GM21723 (cell line): ENCODE results near the gene SBF2.
"Not testable (repeated sequence)": the region's sequence is repeated elsewhere in the genome, so short reads cannot be mapped to it uniquely, and the experiment has no call there.

ENCODE experiments used
- ATAC-seq: cut with Tn5 transposase; IDR thresholded peaks from one replicate; pipeline ENCODE4 v1.9.1; 2021; ENCODE audit warnings: mild to moderate bottlenecking, moderate library complexity; ENCODE audit not compliant: unreplicated experiment

The SBF2 gene

DNA sequence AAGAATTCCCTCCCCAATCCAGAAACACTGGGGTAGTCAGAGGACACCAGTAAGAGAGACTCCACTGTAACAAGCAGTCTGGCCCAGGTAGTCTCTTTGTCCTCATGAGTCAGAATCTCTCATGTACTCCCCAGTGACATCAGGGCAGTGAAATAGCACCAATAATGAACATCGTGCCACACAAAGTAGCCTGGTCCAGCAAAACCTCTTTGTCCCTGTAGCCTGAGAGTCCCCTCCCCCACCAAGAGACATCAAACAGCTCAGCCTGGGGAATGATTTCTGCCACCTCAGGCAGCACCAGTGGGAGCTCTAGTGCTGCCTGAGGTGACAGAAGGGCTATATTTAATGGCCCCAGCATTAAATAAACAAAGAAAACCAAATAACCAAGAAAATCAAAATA is 88.1 kb downstream of the SBF2 start:
- no peak for ATAC-seq

DNA sequence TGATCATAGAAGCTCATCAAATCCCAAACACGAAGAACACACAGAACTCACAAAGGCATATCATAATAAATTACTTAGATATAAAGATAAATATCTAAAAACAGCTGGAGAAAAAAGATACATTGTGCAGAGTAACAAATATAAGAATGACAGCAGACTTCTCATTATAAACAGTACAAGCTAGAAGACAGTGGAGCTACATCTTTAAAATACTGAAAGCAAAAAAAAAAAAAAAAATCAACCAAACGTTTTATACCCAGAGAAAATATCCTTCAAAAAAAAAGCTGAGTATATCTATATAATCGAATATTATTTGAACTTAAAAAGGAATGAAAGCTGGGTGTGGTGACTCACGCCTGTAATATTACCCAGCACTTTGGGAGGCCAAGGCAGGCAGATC is 90.0 kb downstream of the SBF2 start:
- ATAC-seq = no peak

DNA sequence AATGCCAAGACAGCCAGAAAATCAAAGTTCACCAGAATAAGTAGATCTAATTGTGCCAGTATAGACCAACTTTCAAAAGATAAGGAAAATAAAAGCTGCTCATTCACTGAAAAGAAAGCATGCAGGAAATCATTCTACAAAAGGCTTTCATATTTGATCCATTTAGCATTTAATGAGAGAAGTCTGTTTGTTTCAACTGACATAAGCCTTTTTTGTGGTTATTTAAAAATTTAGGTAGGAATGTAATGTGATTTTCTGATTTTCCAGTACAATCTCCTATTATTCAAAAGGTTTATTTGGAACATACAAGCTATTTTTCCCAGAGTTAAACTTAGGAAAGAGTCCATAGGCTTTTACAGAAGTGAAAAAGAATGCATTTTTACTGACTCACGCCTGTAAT is 92.7 kb downstream of the SBF2 start:
- ATAC-seq = no peak

DNA sequence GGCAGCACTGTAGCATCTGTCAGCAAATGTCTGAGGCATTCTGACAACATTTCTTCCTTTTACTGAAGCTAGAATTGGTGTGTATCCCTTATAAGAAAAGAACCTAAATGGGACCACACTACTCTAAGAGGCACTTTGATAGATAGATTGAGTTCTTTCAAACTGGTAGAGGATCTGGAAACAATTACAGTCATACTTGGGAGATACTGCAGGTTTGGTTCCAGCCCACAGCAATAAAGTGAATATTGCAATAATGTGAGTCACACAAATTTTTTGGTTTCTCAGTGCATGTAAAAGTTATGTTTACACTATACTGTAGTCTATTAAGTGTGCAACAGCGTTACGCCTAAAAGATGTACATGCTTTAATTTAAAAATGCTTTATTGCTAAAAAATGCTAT is 96.9 kb downstream of the SBF2 start:
- no peak for ATAC-seq

GRCh38 chr11:10192036-10192435 is 102.0 kb downstream of the SBF2 start:
- no peak for ATAC-seq

GRCh38 chr11:10181811-10182210 is 112.2 kb downstream of the SBF2 start:
- no peak for ATAC-seq

DNA sequence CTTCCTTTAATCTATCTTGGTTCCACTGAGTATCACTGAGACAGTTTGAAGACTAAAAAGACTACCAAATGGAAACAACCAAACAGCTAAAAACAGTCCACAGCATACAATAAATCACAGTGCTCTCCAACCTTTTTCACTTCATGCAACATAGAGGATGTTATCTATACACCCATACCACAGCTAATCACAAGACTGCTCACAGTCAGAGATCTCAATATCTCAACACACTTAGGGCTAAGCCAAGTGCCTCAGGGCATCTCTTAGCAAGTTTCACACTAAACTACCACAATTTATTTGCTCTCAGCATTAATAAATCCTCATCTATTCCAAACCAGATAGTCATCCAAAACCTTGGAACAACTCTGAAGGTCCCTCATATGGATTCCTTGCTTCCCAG is 129.4 kb downstream of the SBF2 start:
- no peak for ATAC-seq

DNA sequence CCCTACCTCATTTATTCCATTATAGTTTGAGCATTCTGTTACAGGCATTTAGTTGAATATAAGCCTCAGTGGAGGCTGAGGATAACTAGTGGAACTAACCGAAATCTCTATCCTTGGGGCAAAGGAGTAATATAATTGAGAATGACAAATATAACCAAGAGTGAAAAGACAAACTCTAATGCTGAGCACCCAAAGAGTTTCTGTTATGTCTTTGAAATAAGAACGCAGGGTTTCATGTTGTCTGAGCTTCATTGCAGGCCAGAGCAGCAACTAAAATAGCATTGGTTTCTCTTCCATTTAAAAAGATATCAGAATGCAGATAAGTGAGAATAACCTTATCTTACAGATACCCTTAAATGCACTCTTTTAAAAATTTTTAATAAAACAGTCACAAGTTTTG is 131.8 kb downstream of the SBF2 start:
- ATAC-seq = no peak

- ATAC-seq = no peak
These were observed 133.7 kb downstream of the SBF2 start for GRCh38 chr11:10160350-10160749.

- no peak for ATAC-seq
These were observed 135.6 kb downstream of the SBF2 start for GRCh38 chr11:10158461-10158860.

- ATAC-seq = no peak
These were observed 138.1 kb downstream of the SBF2 start for GRCh38 chr11:10155793-10156490.

- no peak for ATAC-seq
These were observed 143.2 kb downstream of the SBF2 start for GRCh38 chr11:10150800-10151199.

- no peak for ATAC-seq
These were observed 144.5 kb downstream of the SBF2 start for GRCh38 chr11:10149553-10149952.

GRCh38 chr11:10147195-10147594 is 146.8 kb downstream of the SBF2 start:
- no peak for ATAC-seq

- ATAC-seq = no peak
These were observed 149.1 kb downstream of the SBF2 start for GRCh38 chr11:10144954-10145353.

- ATAC-seq = no peak
These were observed 154.4 kb downstream of the SBF2 start for GRCh38 chr11:10139656-10140055.

- ATAC-seq = no peak
These were observed 154.9 kb downstream of the SBF2 start for GRCh38 chr11:10139143-10139542.

DNA sequence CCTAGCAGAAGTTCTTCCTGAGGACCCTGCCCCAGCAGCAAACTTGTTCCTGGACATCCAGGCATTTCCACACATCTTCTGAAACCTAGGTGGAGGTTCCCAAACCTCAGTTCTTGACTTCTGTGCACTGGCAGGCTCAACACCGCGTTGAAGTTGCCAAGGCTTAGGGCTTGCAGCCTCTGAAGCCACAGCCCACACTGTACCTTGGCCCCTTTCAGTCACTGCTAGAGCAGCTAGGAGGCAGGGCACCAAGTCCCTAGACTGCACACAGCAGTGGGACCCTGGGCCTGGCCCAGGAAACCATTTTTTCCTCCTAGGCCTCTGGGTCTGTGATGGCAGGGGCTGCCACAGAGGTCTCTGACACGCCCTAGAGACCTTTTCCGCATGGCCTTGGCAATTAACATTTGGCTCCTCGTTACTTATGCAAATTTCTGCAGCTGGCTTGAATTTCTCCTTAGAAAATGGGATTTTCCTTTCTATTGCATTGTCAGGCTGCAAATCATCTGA is 159.0 kb downstream of the SBF2 start:
- no peak for ATAC-seq

GRCh38 chr11:10134226-10134625 is 159.8 kb downstream of the SBF2 start:
- ATAC-seq = not testable (repeated sequence)

- not testable (repeated sequence) for ATAC-seq
These were observed 160.8 kb downstream of the SBF2 start for GRCh38 chr11:10133251-10133650.

DNA sequence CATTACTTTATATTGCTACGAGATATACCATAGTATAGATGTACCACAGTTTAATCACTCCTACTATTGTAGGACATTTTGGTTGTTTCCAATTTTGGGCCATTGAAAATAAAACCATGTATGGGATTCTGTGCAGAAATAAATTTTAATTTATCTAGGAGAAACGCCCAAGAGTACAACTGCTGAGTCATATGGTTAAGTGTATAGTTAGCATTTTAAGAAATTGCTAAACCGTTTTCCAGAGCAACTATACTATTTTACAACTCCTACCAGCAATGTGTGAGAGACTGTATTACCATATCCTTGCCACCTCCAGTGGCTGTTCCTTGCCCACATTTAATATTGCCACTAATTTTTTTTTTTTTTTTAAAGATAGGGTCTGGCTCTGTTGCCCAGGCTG is 163.1 kb downstream of the SBF2 start:
- no peak for ATAC-seq

DNA sequence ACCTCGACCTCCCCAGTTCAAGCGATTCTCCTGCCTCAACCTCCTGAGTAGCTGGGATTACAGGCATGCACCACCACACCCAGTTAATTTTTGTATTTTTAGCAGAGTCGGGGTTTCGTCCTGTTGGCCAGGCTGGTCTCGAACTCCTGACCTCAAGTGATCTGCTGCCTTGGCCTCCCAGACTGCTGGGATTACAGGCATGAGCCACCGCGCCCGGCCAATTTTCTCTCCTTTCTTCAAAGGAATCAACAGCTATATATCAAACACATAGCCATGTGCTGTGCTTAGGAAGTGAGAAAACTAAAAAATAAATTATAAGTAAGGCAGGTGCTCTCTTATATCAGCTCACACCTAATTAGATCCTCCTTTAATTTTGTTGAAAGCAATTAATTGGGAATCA is 164.8 kb downstream of the SBF2 start:
- not testable (repeated sequence) for ATAC-seq

DNA sequence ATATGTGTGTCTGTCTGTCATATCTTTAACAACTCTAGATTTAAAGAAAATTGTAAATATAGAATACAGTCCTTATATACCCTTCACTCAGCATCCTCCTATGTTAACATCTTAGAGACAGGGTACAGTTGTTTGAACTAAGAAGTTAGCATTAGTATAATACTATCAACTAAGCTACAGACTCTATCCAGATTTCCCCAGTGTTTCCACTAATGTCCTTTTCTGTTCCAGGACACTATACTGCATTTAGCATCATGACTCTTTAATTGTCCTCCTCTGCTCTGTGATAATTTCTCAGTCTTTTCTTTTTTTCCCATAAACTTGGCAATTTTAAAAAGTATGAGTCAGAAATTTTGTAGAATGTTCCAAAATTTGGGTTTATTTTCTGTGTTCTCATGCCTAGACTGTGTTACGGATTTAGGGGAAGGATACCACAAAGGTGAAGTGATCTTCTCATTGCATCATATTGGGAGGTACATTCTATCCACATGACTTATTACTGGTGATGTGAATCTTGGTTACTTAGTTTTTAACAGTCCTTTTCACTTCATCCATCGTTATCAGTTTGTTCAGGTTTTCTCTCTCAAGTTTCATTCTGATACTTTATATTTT is 168.4 kb downstream of the SBF2 start:
- ATAC-seq = no peak
